GM12878 (cell line): ENCODE data around the gene SPAG6.

Experiments
- MYC ChIP-seq: IDR thresholded peaks from 2 replicates; pipeline ENCODE4 v1.6.1; 2011; ENCODE audit warnings: mild to moderate bottlenecking, low read length, moderate library complexity, inconsistent platforms; ENCODE audit not compliant: insufficient read depth, insufficient replicate concordance, insufficient read length, severe bottlenecking
- REST ChIP-seq: IDR thresholded peaks from 2 replicates; pipeline ENCODE4 v1.6.1; 2012; ENCODE audit warnings: mild to moderate bottlenecking, low read depth, low read length
- ZNF24 ChIP-seq: fragments of 450-650 bp; IDR thresholded peaks from 2 replicates; pipeline ENCODE4 v1.6.1; 2017; ENCODE audit warnings: antibody characterized with exemption, mild to moderate bottlenecking
- TF ChIP-seq, protein P1 (sequence below): fragments of 450-650 bp; IDR thresholded peaks from 2 replicates; pipeline ENCODE4 v1.6.1; 2016; ENCODE audit warnings: mild to moderate bottlenecking

DNA sequence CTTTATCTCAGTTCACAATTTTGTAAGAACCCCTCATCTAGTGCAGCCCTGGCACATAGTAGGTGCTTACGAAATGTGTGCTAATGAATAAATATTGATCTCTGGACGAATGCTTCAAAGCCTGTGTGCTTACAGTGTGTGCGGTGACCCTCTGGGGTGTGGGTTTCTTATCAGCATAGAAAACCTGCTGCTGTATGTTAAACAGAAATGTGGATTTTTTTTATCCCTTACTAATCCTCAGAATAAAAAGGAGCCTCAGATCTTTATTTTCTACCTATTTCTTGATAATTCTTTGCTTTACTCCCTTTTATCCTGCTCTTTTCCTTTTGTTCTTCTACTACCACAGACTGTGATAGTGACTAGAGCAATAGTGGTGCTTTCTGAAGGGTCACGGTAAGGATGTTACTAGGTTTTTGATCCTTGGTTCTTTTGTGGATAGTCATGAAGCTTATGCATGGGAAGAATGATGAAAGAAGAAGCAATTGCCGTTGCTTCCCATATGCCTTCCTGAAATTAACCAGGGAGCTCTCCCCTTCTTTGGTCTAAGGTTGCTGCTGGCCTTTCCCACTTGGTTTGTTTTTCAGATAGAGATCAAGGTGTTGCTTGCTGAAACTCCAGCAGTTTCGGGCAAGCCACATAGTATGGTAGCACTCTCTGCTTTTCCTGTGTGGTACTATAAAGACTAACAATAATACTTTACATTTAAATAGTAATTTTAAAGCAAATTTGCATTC, 44.7 kb downstream of the SPAG6 start:
- no peak for TF ChIP-seq ZNF24
- no peak for TF ChIP-seq MYC
- TF ChIP-seq, protein P1, sequence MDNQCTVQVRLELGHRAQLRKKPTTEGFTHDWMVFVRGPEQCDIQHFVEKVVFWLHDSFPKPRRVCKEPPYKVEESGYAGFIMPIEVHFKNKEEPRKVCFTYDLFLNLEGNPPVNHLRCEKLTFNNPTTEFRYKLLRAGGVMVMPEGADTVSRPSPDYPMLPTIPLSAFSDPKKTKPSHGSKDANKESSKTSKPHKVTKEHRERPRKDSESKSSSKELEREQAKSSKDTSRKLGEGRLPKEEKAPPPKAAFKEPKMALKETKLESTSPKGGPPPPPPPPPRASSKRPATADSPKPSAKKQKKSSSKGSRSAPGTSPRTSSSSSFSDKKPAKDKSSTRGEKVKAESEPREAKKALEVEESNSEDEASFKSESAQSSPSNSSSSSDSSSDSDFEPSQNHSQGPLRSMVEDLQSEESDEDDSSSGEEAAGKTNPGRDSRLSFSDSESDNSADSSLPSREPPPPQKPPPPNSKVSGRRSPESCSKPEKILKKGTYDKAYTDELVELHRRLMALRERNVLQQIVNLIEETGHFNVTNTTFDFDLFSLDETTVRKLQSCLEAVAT = no peak
- TF ChIP-seq REST = no peak
